HPDE6-E6E7 (cell line): ENCODE measurements around the gene SLF2.
A peak's percentile ranks its signal among the peaks of the same experiment; 100 is the strongest.

Experiments
- DNase-seq: peaks from one replicate; pipeline ENCODE4 v3.0.0; 2011; ENCODE audit warnings: missing footprints; ENCODE audit errors: extremely low spot score

SLF2 gene

GRCh38 chr10:100998991-100999741 lies 86.4 kb downstream of the SLF2 start:
- DNase-seq = peak; percentile 77

DNA sequence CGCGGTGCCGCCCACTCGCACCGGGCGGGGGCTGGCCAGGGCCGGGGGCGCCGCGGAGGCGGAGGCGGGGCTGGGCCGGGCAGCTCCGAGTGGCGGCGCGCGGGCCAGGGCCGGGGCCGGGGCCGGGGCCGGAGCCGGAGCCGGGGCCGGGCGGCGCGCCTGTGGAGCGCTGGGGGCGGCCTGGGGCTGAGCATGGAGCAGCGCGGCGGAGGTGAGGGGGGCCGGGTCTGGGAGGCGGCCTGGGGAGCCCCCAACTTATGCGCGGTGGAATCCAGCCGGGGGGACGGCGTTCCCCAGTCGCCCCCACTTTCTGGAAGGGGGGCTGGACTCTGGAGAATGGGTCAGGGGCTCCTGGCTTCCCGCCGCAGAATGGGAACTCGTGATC lies 87.0 kb downstream of the SLF2 start, which contains the start of gene LZTS2:
Gene LZTS2, plus strand, starts transcription at position 67 of the 385 bp plus-strand sequence. CDS start 2,731 bp downstream, outside the sequence.
- DNase-seq = no peak

DNA sequence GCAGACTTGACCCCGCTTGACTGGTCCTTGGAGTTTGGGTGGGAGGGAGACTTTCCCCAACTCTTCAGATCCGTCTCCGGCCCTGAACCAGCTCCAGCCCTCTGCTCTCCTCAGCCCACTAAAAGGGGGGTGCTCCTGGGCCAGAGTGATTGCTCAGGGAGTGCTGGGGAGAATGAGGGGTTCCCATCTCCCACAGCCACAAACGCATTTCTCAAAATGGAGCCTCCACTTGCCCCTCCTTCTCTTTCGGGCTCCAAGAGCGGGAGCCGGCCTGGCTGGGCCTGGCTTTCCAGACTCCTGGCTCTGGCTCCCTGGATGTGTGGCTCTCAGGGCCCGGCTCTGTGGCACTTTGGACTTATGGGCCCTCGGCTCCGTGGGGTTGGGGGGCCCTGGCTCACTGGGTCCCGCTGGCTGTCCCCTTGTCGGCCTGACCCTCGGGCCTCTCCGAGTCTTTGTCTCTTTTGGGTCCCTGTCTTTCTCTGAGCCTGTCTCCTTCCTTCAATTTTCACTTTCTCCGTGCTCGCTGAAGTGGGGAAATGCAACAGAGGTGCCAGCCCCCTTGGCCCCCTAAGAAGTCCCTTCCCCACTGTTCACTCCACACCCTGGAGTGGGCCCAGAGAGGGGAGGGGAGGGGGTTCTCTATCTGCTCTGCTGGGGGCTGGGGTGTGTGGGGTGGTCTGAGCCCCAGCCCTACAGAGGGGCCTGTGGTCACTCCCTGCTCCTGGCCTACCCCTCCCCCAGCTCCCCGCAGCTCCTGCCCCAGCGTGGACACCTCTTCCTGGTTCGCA lies 87.6 kb downstream of the SLF2 start:
- no peak for DNase-seq

DNA sequence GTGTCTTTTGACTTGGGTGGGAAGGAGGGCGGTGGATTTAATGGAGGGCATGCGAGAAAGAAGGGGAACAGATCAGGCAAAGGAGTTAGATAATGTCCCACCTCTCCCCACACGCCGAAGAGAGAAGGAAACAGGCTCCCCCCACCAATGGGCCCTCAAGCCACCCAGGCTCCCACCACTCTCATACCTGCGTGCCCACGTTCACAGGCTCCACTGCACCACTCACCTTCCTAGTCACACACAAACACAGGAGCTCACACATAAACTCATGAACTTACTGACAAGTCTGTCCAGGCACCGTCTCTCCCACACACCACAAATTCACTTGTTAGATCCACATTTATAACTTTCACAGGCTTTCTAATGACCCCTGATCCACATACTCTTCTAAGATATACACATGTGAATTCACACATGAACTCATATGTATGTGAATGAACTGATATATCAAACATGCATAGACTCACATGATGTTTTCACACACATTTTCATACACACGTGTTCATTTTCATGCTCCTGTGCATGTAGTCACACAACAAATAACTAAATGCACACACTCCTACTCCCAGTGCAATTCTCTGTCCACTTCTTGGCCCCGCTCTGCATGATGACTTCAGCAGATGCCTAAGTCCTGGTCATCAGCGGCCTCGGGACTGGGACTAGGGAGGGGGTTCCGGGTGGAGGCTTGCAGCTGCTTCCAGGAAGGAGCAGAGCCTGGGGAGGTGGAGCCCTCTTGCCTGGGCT lies 88.3 kb downstream of the SLF2 start:
- no peak for DNase-seq

- no peak for DNase-seq
These were observed 88.9 kb downstream of the SLF2 start for GRCh38 chr10:101001659-101002035.

GRCh38 chr10:101002456-101002855 lies 89.7 kb downstream of the SLF2 start:
- no peak for DNase-seq

GRCh38 chr10:101003639-101004206 lies 91.0 kb downstream of the SLF2 start:
- no peak for DNase-seq

DNA sequence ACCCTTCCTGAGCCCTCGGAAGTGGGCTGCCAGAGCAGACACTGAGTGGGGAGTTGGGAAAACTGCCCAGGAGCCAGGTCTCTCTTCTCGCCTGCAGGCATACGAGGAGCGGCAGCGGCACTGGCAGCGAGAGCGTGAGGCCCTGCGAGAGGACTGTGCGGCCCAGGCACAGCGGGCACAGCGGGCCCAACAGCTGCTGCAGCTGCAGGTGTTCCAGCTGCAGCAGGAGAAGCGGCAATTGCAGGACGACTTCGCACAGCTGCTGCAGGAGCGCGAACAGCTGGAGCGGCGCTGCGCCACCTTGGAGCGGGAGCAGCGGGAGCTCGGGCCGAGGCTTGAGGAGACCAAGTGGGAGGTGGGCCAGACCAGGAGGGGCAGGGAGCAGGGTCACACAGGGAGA lies 92.6 kb downstream of the SLF2 start:
- no peak for DNase-seq

DNA sequence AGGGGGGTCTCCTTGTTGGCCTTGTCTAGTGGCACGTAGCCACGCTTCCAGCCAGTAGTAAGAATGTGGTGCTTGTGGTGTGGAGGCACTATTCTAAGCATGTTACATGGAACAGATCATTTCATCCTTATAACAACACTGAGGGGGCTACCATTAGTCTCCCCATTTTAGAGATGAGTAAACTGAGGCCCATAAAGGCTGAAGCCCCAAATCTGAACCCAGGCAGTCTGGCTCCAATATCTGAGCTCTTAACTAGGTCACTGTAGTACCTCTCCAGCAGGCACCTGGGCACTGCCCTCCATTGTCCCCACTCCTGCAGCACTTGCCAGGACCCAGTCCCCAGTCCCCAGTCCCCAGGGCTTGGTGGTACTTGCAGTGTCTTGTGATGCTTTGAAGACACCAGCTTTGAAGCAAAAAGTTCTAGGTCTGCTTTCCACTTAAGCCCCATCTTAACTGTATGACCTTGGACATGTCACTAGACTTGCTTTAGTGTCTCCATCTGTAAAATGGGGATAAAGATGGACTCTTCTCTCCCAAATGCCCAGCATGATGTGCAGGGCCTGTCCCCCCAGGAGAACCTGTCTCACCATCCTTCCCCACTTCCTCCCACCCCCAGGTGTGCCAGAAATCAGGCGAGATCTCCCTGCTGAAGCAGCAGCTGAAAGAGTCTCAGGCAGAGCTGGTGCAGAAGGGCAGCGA lies 93.3 kb downstream of the SLF2 start:
- DNase-seq = no peak

DNA sequence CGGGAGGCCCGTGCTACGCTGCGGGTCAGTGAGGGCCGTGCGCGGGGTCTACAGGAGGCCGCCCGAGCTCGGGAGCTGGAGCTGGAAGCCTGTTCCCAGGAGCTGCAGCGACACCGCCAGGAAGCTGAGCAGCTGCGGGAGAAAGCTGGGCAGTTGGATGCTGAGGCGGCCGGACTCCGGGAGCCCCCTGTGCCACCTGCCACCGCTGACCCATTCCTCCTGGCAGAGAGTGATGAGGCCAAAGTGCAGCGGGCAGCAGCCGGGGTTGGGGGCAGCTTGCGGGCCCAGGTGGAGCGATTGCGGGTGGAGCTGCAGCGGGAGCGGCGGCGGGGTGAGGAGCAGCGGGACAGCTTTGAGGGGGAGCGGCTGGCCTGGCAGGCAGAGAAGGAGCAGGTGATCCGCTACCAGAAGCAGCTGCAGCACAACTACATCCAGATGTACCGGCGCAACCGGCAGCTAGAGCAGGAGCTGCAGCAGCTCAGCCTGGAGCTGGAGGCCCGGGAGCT lies 93.9 kb downstream of the SLF2 start:
- no peak for DNase-seq

- no peak for DNase-seq
These were observed 94.4 kb downstream of the SLF2 start for GRCh38 chr10:101007099-101007711.

GRCh38 chr10:101007915-101008822 lies 95.4 kb downstream of the SLF2 start:
- DNase-seq = no peak

DNA sequence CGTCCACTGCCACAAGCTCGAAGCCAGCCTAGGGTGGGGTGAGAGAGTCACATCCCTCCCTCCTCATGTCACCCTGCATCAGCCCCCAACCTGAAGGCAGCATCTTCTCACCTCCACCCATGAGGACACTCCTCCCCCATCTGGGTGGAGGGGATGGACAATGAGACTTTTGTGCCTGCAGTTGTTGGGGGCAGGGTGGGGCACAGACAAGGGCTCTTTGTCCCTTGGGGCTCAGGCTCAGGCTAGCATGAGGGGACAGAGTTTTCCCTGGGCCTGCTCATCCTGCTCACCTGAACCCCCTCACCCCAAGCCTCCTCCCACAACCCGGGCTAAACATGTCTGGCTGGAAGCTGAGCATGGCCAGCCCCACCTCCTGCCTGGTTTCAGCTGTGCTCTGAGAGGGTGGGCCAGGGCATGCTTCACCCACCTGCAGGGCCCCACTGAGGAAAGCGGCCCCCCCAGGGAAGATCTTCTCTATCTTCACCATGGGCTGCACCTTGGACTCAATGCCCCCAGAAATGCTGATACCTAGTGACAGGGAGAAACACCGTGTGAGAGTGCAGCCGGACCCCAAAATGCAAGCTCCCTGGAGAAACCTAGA lies 96.2 kb downstream of the SLF2 start:
- DNase-seq = no peak

DNA sequence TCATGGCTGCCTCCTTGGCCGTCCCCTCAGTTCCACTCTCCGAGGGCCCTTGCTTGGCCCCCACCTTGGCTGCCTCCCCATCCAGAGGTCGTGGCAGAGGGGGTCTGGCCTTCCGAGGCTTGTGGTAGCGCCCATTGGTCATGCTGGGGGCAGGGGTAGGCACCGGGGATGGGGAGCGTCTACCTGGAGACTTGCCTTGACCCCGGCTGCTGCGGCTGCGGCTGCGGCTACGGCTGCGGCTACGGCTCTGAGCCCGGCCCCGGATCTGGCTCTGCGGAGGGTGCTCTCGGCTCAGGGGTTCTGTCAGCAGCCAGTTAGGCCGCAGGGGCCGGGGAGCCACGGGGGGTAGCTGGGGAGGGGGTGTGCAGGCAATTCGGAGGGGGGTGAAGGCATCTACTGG lies 97.6 kb downstream of the SLF2 start:
- no peak for DNase-seq

- DNase-seq = no peak
These were observed 99.0 kb downstream of the SLF2 start for GRCh38 chr10:101011517-101012423.

DNA sequence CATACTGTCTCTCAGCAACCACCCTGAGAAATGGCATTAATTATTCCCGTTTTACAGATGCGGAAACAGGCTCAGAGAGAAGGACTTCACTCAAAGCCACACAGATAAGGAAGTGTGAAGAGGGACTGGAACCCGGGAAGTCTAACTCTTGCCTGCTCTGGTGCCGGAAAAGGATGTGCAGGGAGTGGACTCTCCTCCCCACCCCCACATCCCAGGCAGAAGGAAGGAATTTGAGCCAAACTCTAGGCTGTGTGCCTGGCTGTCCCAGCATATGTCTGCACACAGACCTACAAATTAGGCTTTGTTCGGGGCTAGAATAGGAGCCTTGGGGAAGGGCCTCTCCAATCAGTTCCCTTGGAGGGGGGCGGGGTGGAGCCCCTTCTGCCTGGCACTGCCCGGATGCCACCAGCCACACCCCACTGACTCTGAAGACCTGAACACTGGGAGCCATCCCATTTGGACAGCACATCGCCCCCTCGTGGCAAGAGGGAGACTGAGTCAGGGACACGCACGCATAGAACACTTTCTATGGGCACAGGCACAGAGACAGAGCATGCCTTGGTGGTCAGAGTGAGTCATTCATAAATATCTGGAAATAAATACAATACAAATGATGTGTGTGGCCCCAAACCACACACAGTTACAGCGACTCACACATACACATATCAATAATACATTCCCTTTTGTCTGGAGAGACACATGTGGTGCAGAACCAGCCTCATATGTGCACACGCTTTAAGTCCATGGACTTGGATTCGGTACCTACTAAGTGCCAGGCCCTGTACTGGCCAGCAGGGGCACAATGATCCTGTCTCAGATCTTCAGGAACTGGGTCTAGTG lies 100.0 kb downstream of the SLF2 start:
- peak; percentile 86 for DNase-seq

DNA sequence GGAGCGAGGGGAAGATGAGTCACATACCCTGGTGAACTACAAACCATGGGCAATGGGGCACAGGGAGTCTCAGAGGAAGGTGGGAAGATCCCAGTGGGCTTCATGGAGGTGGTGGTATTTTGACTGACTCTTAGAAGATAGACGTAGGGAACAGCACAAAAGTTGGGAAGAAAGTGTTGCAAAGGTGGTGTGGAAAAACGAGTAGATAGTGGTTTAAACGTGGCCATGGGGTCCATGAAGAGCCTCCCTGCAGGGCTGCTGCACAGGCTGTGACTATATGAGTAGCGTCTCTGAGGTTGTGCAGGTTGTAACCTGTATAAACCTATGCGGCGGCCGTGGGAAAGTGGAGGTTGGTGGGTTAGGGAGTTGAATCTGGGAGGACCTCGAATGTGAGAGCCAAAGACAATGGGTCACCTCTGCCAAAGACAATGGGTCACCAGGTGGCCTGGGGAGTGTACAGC lies 100.6 kb downstream of the SLF2 start:
- peak; percentile 33 for DNase-seq
